Spleen (tissue), 11 donors: Measurements from ENCODE around the gene MXD3. TPM values are rescaled to one million over a fixed set of nuclear protein-coding genes. Genes with fewer than 3 reads are reported as not detected.

ENCODE experiments used
- DNase-seq: peaks from one replicate; pipeline ENCODE4 v3.0.0-alpha.2; 2020
- H3K27ac ChIP-seq, 8 donors: fragments of 200-600 bp; sonication (generic) in 7 of 8; 1 replicate in 4 of 8; 2 replicates in 4 of 8; pipeline versions ENCODE4 v1.5.0 to v1.8.0; 2016 to 2021; ENCODE audit warnings: inconsistent platforms in 4 of 8, mild to moderate bottlenecking in 4 of 8, moderate library complexity in 1 of 8
- H3K27me3 ChIP-seq, 7 donors: fragments of 200-600 bp; sonication (generic) in 6 of 7; replicated peaks in 1 of 7; 1 replicate in 4 of 7; 2 replicates in 3 of 7; pipeline versions ENCODE4 v1.5.0 to v1.8.0; 2016 to 2021; ENCODE audit warnings: inconsistent platforms in 3 of 7, mild to moderate bottlenecking in 1 of 7
- H3K36me3 ChIP-seq, 6 donors: fragments of 200-600 bp; sonication (generic) in 5 of 6; 1 replicate in 4 of 6; 2 replicates in 2 of 6; pipeline versions ENCODE4 v1.5.0 to v1.8.0; 2016 to 2021; ENCODE audit warnings: inconsistent platforms in 2 of 6
- H3K4me1 ChIP-seq, 6 donors: fragments of 200-600 bp; sonication (generic) in 5 of 6; 1 replicate in 3 of 6; 2 replicates in 3 of 6; pipeline versions ENCODE4 v1.5.0 to v1.8.0; 2016 to 2021; ENCODE audit warnings: inconsistent platforms in 3 of 6
- H3K4me3 ChIP-seq, 8 donors: fragments of 200-600 bp; sonication (generic) in 7 of 8; 1 replicate in 4 of 8; 2 replicates in 4 of 8; pipeline versions ENCODE4 v1.5.0 to v1.8.0; 2016 to 2021; ENCODE audit warnings: inconsistent platforms in 4 of 8, mild to moderate bottlenecking in 4 of 8, moderate library complexity in 2 of 8
- H3K9me3 ChIP-seq, 8 donors: fragments of 200-600 bp; sonication (generic) in 7 of 8; 1 replicate in 4 of 8; 2 replicates in 4 of 8; pipeline versions ENCODE4 v1.5.0 to v1.8.0; 2016 to 2021; ENCODE audit warnings: inconsistent platforms in 4 of 8
- POLR2A ChIP-seq, 3 donors: fragments of 450-650 bp; IDR thresholded peaks; one replicate each; pipeline ENCODE4 v1.5.1; 2017; ENCODE audit warnings: antibody characterized with exemption in 3 of 3, mild to moderate bottlenecking in 1 of 3
- POLR2AphosphoS5 ChIP-seq, 3 donors: sonication (generic); formaldehyde crosslinking; IDR thresholded peaks; one replicate each; pipeline ENCODE4 v1.5.1; 2017; ENCODE audit warnings: antibody characterized with exemption in 3 of 3
- WGBS, 5 donors: extraction: QIAGEN DNeasy Blood & Tissue Kit in 3 of 5; methylation state at CpG; one replicate each; pipeline versions ENCODE4 v1.1.5 to v1.1.7; 2013 to 2018; 5-methylcytosine and 5-hydroxymethylcytosine counted together
- intact Hi-C: fragments of 100-400 bp; cut with DNase I; formaldehyde crosslinking; loops from one replicate; pipeline ENCODE4 v1.15.0; 2023; ENCODE audit warnings: low total_unique reads
- polyA plus RNA-seq, 3 donors: library from polyadenylated mRNA; stranded (reverse); fragments of 200-250 nt; gene quantifications; one replicate each; pipeline ENCODE4 v1.2.1, GENCODE V29; 2013
- total RNA-seq, 7 donors: library from RNA; depleted of rRNA in 3 of 7; stranded (reverse); fragments of >200 nt in 3 of 7; fragmentation: NEBNext Ultra II Directional in 4 of 7; extraction: Animal tissue kit (Norgen Biotek cat#: 25700) in 4 of 7; gene quantifications; one replicate each; pipeline versions ENCODE4 v1.1.0 to v1.2.1, GENCODE V29; 2016 to 2021
- TF ChIP-seq, protein P1 (sequence below), 11 experiments: fragments of 200-600 bp in 7 of 11; fragments of 450-650 bp in 4 of 11; sonication (generic) in 4 of 11; IDR thresholded peaks in 8 of 11; conservative IDR thresholded peaks in 3 of 11; 1 replicate in 7 of 11; 2 replicates in 4 of 11; pipeline versions ENCODE4 v1.4.0 to v1.8.0; 2016 to 2021; ENCODE audit warnings: antibody characterized with exemption in 11 of 11, inconsistent platforms in 4 of 11, mild to moderate bottlenecking in 1 of 11
- donor health status: healthy with polysubstance abuse.
- donor health status: DM: no; HTN: no; CAD: no; lungs with moderate emphysema.
- donor health status: DM: no; HTN: no; CAD: no.
- donor health status: Bipolar disorder and iron deficiency.
- donor health status: healthy.
- donor health status: DM: no; HTN: no; CAD: no.
- donor health status: DM: yes; HTN: yes; CAD: no.

MXD3 gene
- total and polyA plus RNA-seq, 10 donors: 19.3 to 80.7 (median 26.4) TPM

DNA sequence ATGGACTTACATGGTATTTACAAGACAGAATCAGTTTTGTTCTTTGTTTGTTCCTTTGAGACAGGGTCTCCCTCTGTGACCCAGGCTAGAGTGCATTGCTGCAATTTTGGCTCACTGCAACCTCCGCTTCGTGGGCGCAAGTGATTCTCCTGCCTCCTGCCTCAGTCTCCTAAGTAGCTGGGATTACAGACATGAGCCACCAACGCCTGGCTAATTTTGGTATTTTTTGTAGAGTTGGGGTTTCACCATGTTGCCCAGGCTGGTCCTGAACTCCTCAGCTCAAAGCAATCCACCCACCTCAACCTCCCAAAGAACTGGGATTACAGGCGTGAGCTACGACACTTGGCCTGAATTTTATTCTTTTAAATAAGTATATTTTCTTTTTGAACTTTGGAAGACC is 35.8 kb downstream of the MXD3 start:
- Histone ChIP-seq H3K36me3 (peaks cover 0 to 100% (median 63%) of the 10 kb centered on the region in 6 donors), H3K4me1 (no peaks in the 10 kb centered on the region), H3K27me3 (no peaks in the 10 kb centered on the region), H3K27ac (no peak overlapping the region), H3K4me3 (no peak overlapping the region), H3K9me3 (no peaks in the 10 kb centered on the region)
- no peak for DNase-seq
- intact Hi-C loops: no loop called here
- TF ChIP-seq POLR2AphosphoS5 (IDR thresholded peaks at IDR 0.05) (no peak), POLR2A (IDR thresholded peaks at IDR 0.05) (no peak)
- TF ChIP-seq, protein P1, sequence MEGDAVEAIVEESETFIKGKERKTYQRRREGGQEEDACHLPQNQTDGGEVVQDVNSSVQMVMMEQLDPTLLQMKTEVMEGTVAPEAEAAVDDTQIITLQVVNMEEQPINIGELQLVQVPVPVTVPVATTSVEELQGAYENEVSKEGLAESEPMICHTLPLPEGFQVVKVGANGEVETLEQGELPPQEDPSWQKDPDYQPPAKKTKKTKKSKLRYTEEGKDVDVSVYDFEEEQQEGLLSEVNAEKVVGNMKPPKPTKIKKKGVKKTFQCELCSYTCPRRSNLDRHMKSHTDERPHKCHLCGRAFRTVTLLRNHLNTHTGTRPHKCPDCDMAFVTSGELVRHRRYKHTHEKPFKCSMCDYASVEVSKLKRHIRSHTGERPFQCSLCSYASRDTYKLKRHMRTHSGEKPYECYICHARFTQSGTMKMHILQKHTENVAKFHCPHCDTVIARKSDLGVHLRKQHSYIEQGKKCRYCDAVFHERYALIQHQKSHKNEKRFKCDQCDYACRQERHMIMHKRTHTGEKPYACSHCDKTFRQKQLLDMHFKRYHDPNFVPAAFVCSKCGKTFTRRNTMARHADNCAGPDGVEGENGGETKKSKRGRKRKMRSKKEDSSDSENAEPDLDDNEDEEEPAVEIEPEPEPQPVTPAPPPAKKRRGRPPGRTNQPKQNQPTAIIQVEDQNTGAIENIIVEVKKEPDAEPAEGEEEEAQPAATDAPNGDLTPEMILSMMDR (IDR thresholded peaks at IDR 0.05 in 8 of 11, conservative IDR thresholded peaks at IDR 0.05 in 3 of 11): no peak
- WGBS, 5 donors: 81 to 97% (median 96%) methylated on average over 6 of the region's 6 CpGs

DNA sequence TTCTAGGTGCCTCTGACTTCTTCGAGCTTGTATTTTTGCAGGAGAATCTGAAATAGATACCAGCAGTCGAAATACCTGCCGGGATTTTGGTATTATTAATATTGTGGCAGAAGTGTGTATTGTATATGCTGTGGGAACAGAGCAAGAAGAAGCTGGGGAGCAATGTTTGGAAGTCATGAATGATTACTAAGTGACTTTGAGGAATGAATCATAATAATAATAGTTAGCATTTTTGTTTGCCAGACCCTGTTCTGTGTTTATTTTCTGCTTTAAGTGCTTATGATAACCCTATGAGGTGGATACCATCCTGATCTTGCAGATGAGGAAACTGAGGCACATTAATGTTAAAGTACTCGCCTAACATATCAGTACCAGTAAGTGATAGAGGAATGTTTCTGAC is 40.6 kb downstream of the MXD3 start:
- intact Hi-C loops: no loop called here

DNA sequence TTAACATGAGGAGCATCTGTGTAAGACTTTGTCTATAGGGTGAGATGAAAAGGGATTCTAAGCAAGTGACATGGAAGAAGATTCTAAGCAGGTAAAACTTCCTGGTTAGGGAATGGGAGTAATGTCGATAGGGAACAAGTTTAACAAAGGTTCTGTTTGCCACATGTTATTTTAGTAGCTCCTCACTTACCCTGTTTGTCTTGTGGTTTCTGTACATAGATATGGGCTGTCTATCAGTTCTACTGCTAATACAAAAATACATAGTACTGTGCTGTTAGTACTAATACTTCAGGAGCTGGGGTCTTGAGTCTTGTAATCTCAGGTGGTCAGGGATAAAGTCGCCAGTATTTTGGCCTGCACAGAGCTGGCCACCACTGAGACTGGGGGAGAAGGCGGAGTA is 41.0 kb downstream of the MXD3 start:
- DNase-seq: no peak
- no peak overlapping the region for H3K4me3 ChIP-seq
- intact Hi-C loops: no loop called here
- 94 to 100% (median 96%) methylated on average over 3 of the region's 3 CpGs for WGBS, 5 donors
- no peaks in the 10 kb centered on the region for H3K27me3 ChIP-seq
- TF ChIP-seq, protein P1 (IDR thresholded peaks at IDR 0.05 in 8 of 11, conservative IDR thresholded peaks at IDR 0.05 in 3 of 11): no peak
- TF ChIP-seq POLR2A (IDR thresholded peaks at IDR 0.05) (no peak), POLR2AphosphoS5 (IDR thresholded peaks at IDR 0.05) (no peak)
- peaks cover 0 to 100% (median 72%) of the 10 kb centered on the region in 6 donors for H3K36me3 ChIP-seq
- H3K9me3 ChIP-seq: no peaks in the 10 kb centered on the region
- H3K4me1 ChIP-seq: no peaks in the 10 kb centered on the region
- no peak overlapping the region for H3K27ac ChIP-seq

More for the DNA sequence above, 40.6 kb downstream of the MXD3 start:
- H3K27ac ChIP-seq: no peak overlapping the region
- H3K4me3 ChIP-seq: no peak overlapping the region
- no peaks in the 10 kb centered on the region for H3K27me3 ChIP-seq
- no peaks in the 10 kb centered on the region for H3K4me1 ChIP-seq
- H3K9me3 ChIP-seq: no peaks in the 10 kb centered on the region
- H3K36me3 ChIP-seq: peaks cover 0 to 100% (median 72%) of the 10 kb centered on the region in 6 donors
- DNase-seq: no peak
- TF ChIP-seq, protein P1 (IDR thresholded peaks at IDR 0.05 in 8 of 11, conservative IDR thresholded peaks at IDR 0.05 in 3 of 11): no peak
- no peak for TF ChIP-seq POLR2A (IDR thresholded peaks at IDR 0.05)
- no peak for TF ChIP-seq POLR2AphosphoS5 (IDR thresholded peaks at IDR 0.05)
- WGBS, 5 donors: 96 to 97% (median 96%) methylated on average over 4 of the region's 4 CpGs

DNA sequence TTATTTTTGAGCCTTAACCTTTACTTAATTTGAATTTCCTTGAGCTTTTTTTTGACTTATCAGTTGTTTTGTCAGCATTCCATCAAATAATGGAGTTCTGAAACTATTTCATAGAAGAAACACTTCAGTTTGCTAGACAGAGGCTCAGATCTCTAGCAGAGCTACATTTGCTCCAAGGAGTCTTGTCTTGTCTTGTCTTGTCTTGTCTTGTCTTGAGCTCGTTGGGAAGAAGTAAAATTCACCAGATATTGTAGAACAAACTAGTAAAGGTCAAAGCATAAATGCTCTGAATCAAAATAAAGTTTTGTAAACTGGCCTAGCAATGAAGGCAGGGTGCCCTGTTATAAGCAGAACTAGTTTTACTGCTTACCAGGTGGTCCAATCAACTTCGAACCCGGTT is 41.7 kb downstream of the MXD3 start:
- Histone ChIP-seq H3K9me3 (no peaks in the 10 kb centered on the region), H3K27me3 (no peaks in the 10 kb centered on the region), H3K27ac (no peak overlapping the region), H3K4me1 (no peaks in the 10 kb centered on the region), H3K4me3 (no peak overlapping the region), H3K36me3 (peaks cover 0 to 100% (median 74%) of the 10 kb centered on the region in 6 donors)
- no peak for TF ChIP-seq POLR2AphosphoS5 (IDR thresholded peaks at IDR 0.05)
- TF ChIP-seq POLR2A (IDR thresholded peaks at IDR 0.05): no peak
- TF ChIP-seq, protein P1 (IDR thresholded peaks at IDR 0.05 in 8 of 11, conservative IDR thresholded peaks at IDR 0.05 in 3 of 11): no peak
- 92 to 98% (median 94%) methylated on average over 3 of the region's 3 CpGs for WGBS, 5 donors
- intact Hi-C loops: no loop called here
- DNase-seq: no peak
